IPS DF 4.7 (cell line): ENCODE data around the gene METTL8.

Experiments used
- DNase-seq: peaks from one replicate; pipeline ENCODE4 v3.0.0-alpha.2; 2013; ENCODE audit warnings: low spot score; ENCODE audit errors: extremely low read depth

Gene METTL8

GRCh38 chr2:171346723-171347557, 86.8 kb downstream of the METTL8 start:
- no peak for DNase-seq

GRCh38 chr2:171345971-171346722, 87.6 kb downstream of the METTL8 start:
- no peak for DNase-seq

GRCh38 chr2:171344182-171344581, 89.6 kb downstream of the METTL8 start:
- DNase-seq, result no peak

GRCh38 chr2:171342067-171342413, 91.8 kb downstream of the METTL8 start:
- DNase-seq, result no peak

- no peak for DNase-seq
Measured at GRCh38 chr2:171341394-171342066, 92.3 kb downstream of the METTL8 start.

- DNase-seq, result no peak
Measured at GRCh38 chr2:171334946-171335345, 98.8 kb downstream of the METTL8 start.

- no peak for DNase-seq
Measured at GRCh38 chr2:171334171-171334570, 99.6 kb downstream of the METTL8 start.

GRCh38 chr2:171330155-171330956, 103.4 kb downstream of the METTL8 start:
- DNase-seq, result no peak

GRCh38 chr2:171327043-171327496, 106.7 kb downstream of the METTL8 start:
- DNase-seq, result no peak

- no peak for DNase-seq
Measured at GRCh38 chr2:171325886-171326585, 107.8 kb downstream of the METTL8 start.

GRCh38 chr2:171323971-171324528, 109.7 kb downstream of the METTL8 start:
- DNase-seq, result no peak

GRCh38 chr2:171322928-171323327, 110.9 kb downstream of the METTL8 start:
- DNase-seq, result no peak

GRCh38 chr2:171320731-171321130, 113.1 kb downstream of the METTL8 start:
- DNase-seq, result no peak

GRCh38 chr2:171320208-171320621, 113.6 kb downstream of the METTL8 start:
- DNase-seq, result no peak

- DNase-seq, result peak; percentile 51
Measured at GRCh38 chr2:171319164-171319810, 114.5 kb downstream of the METTL8 start.

- peak; percentile 58 for DNase-seq
Measured at GRCh38 chr2:171318463-171318934, 115.3 kb downstream of the METTL8 start.

GRCh38 chr2:171317492-171318125, 116.2 kb downstream of the METTL8 start:
- DNase-seq, result no peak

- DNase-seq, result peak; percentile 41
Measured at GRCh38 chr2:171316755-171317337, 116.9 kb downstream of the METTL8 start.

GRCh38 chr2:171316220-171316619, 117.6 kb downstream of the METTL8 start:
- peak; percentile 90 for DNase-seq
